OCI-LY1 (cell line): ENCODE data around the gene PCSK5.

Source experiments
- H2AFZ ChIP-seq: fragments of 200-600 bp; sonication (generic), shearing (Covaris generic); 2 replicates; pipeline ENCODE4 v1.6.0; 2014; ENCODE audit warnings: antibody characterized with exemption, mild to moderate bottlenecking, low read length
- H3F3A ChIP-seq: fragments of 200-600 bp; sonication (generic), shearing (Covaris generic); 2 replicates; pipeline ENCODE4 v1.6.0; 2014; ENCODE audit warnings: mild to moderate bottlenecking, antibody characterized with exemption, low read length, moderate library complexity; ENCODE audit not compliant: insufficient read depth
- H3K27ac ChIP-seq: fragments of 200-600 bp; sonication (generic); 2 replicates; pipeline ENCODE4 v1.5.1; 2014; ENCODE audit warnings: low read length, mixed run types, mild to moderate bottlenecking, low read depth; ENCODE audit not compliant: poor library complexity, severe bottlenecking
- H3K27me3 ChIP-seq: fragments of 200-600 bp; sonication (generic); 2 replicates; pipeline ENCODE4 v1.6.0; 2014; ENCODE audit warnings: antibody characterized with exemption, mild to moderate bottlenecking, low read length, moderate library complexity; ENCODE audit not compliant: insufficient read depth
- H3K36me3 ChIP-seq: fragments of 200-600 bp; sonication (generic); 2 replicates; pipeline ENCODE4 v1.6.1; 2014; ENCODE audit warnings: mild to moderate bottlenecking, antibody characterized with exemption, low read length, moderate library complexity, mixed read lengths; ENCODE audit not compliant: insufficient read depth
- H3K4me1 ChIP-seq: fragments of 200-600 bp; sonication (generic); 2 replicates; pipeline ENCODE4 v1.5.1; 2014; ENCODE audit warnings: mild to moderate bottlenecking, low read length, moderate library complexity; ENCODE audit not compliant: insufficient read depth, severe bottlenecking
- H3K4me2 ChIP-seq: fragments of 200-600 bp; sonication (generic), shearing (Covaris generic); 2 replicates; pipeline ENCODE4 v1.6.1; 2014; ENCODE audit warnings: low read length
- H3K4me3 ChIP-seq: fragments of 200-600 bp; sonication (generic); 2 replicates; pipeline ENCODE4 v1.5.1; 2014; ENCODE audit warnings: low read length, low read depth, mild to moderate bottlenecking, mixed read lengths; ENCODE audit not compliant: poor library complexity, severe bottlenecking
- H3K79me2 ChIP-seq: fragments of 200-600 bp; shearing (Covaris generic); 2 replicates; pipeline ENCODE4 v1.6.1; 2016; ENCODE audit warnings: mixed run types, low read length, mixed read lengths; ENCODE audit not compliant: insufficient read depth
- H3K9ac ChIP-seq: fragments of 200-600 bp; sonication (generic), shearing (Covaris generic); 2 replicates; pipeline ENCODE4 v1.6.1; 2014; ENCODE audit warnings: mild to moderate bottlenecking, low read length, mixed read lengths
- H3K9me2 ChIP-seq: fragments of 200-600 bp; sonication (generic), shearing (Covaris generic); 2 replicates; pipeline ENCODE4 v1.6.1; 2014; ENCODE audit warnings: low read depth, mild to moderate bottlenecking, low read length, mixed read lengths
- H3K9me3 ChIP-seq: fragments of 200-600 bp; shearing (Covaris generic); 2 replicates; pipeline ENCODE4 v1.6.1; 2014; ENCODE audit warnings: low read length, mixed read lengths
- H4K20me1 ChIP-seq: fragments of 200-600 bp; sonication (generic), shearing (Covaris generic); 2 replicates; pipeline ENCODE4 v1.6.0; 2016; ENCODE audit warnings: mild to moderate bottlenecking, low read length; ENCODE audit not compliant: insufficient read depth
- EZH2 ChIP-seq: fragments of 200-600 bp; sonication (generic), shearing (Covaris generic); IDR thresholded peaks from 2 replicates; pipeline ENCODE4 v1.8.0; 2017; ENCODE audit warnings: borderline replicate concordance, mixed run types, mild to moderate bottlenecking, antibody characterized with exemption, low read length, moderate library complexity, mixed read lengths
- TF ChIP-seq, protein P1 (sequence below): fragments of 200-600 bp; sonication (generic), shearing (Covaris generic); IDR thresholded peaks from 2 replicates; pipeline ENCODE4 v1.5.1; 2017; ENCODE audit warnings: mild to moderate bottlenecking, antibody characterized with exemption, low read length, moderate library complexity, mixed read lengths

PCSK5 gene

DNA sequence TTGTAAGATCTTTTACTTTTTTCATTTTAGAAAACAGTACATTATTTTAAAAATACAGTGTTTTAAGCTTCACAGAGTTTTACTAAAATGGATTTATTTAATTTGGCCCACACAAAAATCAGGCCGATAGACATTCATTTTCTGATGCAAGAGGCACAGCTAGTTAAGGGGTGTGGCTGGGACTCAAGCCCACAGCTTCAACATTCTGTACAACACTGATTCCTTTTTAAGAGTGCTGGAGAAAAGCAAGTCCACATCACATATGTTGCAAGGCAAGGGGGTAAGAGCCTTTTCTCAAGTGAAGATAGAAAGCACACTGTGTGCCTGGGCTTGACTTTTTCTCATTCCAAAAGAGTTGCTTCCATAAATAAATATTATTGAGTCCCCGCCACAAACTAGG, 307.9 kb downstream of the PCSK5 start:
- H3K27ac ChIP-seq = no peak overlapping the region
- H3K9ac ChIP-seq = no peak overlapping the region
- no peaks in the 10 kb centered on the region for H3K79me2 ChIP-seq
- H3K27me3 ChIP-seq = peaks cover 3% of the 10 kb centered on the region; the same call in 1 of the 2 replicates
- TF ChIP-seq EZH2 = no peak
- TF ChIP-seq, protein P1, sequence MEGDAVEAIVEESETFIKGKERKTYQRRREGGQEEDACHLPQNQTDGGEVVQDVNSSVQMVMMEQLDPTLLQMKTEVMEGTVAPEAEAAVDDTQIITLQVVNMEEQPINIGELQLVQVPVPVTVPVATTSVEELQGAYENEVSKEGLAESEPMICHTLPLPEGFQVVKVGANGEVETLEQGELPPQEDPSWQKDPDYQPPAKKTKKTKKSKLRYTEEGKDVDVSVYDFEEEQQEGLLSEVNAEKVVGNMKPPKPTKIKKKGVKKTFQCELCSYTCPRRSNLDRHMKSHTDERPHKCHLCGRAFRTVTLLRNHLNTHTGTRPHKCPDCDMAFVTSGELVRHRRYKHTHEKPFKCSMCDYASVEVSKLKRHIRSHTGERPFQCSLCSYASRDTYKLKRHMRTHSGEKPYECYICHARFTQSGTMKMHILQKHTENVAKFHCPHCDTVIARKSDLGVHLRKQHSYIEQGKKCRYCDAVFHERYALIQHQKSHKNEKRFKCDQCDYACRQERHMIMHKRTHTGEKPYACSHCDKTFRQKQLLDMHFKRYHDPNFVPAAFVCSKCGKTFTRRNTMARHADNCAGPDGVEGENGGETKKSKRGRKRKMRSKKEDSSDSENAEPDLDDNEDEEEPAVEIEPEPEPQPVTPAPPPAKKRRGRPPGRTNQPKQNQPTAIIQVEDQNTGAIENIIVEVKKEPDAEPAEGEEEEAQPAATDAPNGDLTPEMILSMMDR = no peak
- no peaks in the 10 kb centered on the region for H3K36me3 ChIP-seq
- no peaks in the 10 kb centered on the region for H4K20me1 ChIP-seq
- H3K9me2 ChIP-seq = no peaks in the 10 kb centered on the region
- no peak overlapping the region for H3K4me3 ChIP-seq
- H3K9me3 ChIP-seq = no peaks in the 10 kb centered on the region
- H3K4me1 ChIP-seq = no peaks in the 10 kb centered on the region
- H3F3A ChIP-seq = no peaks in the 10 kb centered on the region
- no peak overlapping the region for H2AFZ ChIP-seq
- no peak overlapping the region for H3K4me2 ChIP-seq

DNA sequence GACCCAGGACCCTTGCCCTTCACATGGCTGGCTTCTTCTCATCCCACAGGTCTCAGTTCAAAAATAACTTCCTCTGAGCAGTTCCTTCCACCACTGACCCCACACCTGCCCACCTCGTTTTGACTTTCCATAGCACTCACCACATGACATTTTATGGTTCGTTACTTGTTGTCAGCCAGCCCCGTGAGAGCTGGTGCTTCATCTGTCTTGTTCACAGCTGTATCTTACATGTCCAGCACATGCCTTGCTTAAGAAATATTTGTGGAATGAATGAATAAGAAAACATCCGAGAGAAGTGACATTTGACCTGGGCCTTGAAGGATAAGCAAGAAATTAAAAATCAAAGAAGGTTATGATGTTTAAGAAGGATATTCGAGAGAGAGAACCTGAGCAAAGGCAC, 309.8 kb downstream of the PCSK5 start:
- no peak overlapping the region for H3K4me2 ChIP-seq

DNA sequence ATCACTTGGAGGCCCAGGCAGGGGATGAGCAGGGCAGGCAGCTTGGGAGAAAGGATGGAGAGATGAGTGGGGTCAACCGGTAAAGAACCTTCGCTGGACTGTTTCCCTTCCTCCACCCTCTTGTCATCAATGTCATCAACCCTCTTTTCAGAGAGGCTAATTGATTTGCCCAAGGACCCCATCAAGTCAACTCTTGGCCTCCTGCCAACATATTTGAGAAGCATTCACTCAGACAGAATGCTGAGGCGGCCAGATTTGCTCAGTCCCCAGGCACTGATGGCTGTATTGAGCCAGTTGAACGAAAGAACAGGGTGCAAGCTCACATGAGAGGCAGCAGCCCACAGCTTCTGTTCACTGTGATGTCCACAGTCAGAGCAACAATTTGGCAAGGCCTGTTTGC, 310.3 kb downstream of the PCSK5 start:
- no peaks in the 10 kb centered on the region for H4K20me1 ChIP-seq
- H3K4me2 ChIP-seq = no peak overlapping the region
- H3K9ac ChIP-seq = no peak overlapping the region
- H3K27ac ChIP-seq = no peak overlapping the region
- peaks cover 3% of the 10 kb centered on the region; the same call in 1 of the 2 replicates for H3K27me3 ChIP-seq
- no peaks in the 10 kb centered on the region for H3K9me2 ChIP-seq
- H3K36me3 ChIP-seq = no peaks in the 10 kb centered on the region
- H3K4me1 ChIP-seq = no peaks in the 10 kb centered on the region
- no peaks in the 10 kb centered on the region for H3F3A ChIP-seq
- no peak overlapping the region for H3K4me3 ChIP-seq
- no peaks in the 10 kb centered on the region for H3K9me3 ChIP-seq
- H3K79me2 ChIP-seq = no peaks in the 10 kb centered on the region
- TF ChIP-seq, protein P1 = no peak
- no peak for TF ChIP-seq EZH2
- no peak overlapping the region for H2AFZ ChIP-seq

More for the DNA sequence above, 309.8 kb downstream of the PCSK5 start:
- TF ChIP-seq EZH2 = no peak
- TF ChIP-seq, protein P1 = no peak
- Histone ChIP-seq H4K20me1 (no peaks in the 10 kb centered on the region), H3K4me3 (no peak overlapping the region), H3K9ac (no peak overlapping the region), H3K27me3 (peaks cover 3% of the 10 kb centered on the region; the same call in 1 of the 2 replicates), H3K9me2 (no peaks in the 10 kb centered on the region), H3F3A (no peaks in the 10 kb centered on the region), H3K79me2 (no peaks in the 10 kb centered on the region), H3K9me3 (no peaks in the 10 kb centered on the region), H3K4me1 (no peaks in the 10 kb centered on the region), H2AFZ (no peak overlapping the region), H3K27ac (no peak overlapping the region), H3K36me3 (no peaks in the 10 kb centered on the region)
